ENCODE data around the gene ALG5.

ALG5 gene

GRCh38 chr13:36914648-36915047, 84.5 kb downstream of the ALG5 start:
- DNase-seq = no peak

GRCh38 chr13:36913463-36913862, 85.7 kb downstream of the ALG5 start:
- no peak for DNase-seq

- DNase-seq = no peak
Measured at GRCh38 chr13:36912973-36913372, 86.2 kb downstream of the ALG5 start.

- DNase-seq = no peak
Measured at GRCh38 chr13:36912369-36912768, 86.8 kb downstream of the ALG5 start.

GRCh38 chr13:36910545-36910944, 88.6 kb downstream of the ALG5 start:
- DNase-seq = no peak

- peak; percentile 32 to 53 for DNase-seq
Measured at GRCh38 chr13:36907821-36908220, 91.3 kb downstream of the ALG5 start.

- no peak for DNase-seq
Measured at GRCh38 chr13:36907266-36907665, 91.9 kb downstream of the ALG5 start.

GRCh38 chr13:36905944-36906343, 93.2 kb downstream of the ALG5 start:
- no peak for DNase-seq

- peak; percentile 94 to 96 for DNase-seq
Measured at GRCh38 chr13:36903925-36904595, 95.1 kb downstream of the ALG5 start.
